H1 (cell line): ENCODE measurements around the gene ZFP82. TPM values are rescaled to one million over a fixed set of nuclear protein-coding genes. Genes with fewer than 3 reads are reported as not detected.

Source experiments
- CTCF ChIA-PET: fragments of 300-600 bp; sonication (Branson Sonifier 250); formaldehyde crosslinking; loops from one replicate; lab custom pipeline; 2021; ENCODE audit not compliant: partially characterized antibody; lab: Charles Lee
- POLR2A ChIA-PET: fragments of 300-600 bp; sonication (Branson Sonifier 250); formaldehyde crosslinking; loops from one replicate; lab custom pipeline; 2021; ENCODE audit warnings: inconsistent platforms; ENCODE audit not compliant: partially characterized antibody; lab: Charles Lee
- DNase-seq, 2 experiments: peaks; one replicate each; pipeline versions ENCODE4 v3.0.0 to v3.0.0-alpha.2; 2010 to 2022; ENCODE audit warnings: low spot score in 2 of 2, low read depth in 1 of 2, mixed read lengths in 1 of 2
- FAIRE-seq: peaks from 2 replicates; lab custom pipeline; 2011; peaks lifted over from hg19 to GRCh38; lab: Jason Lieb, UNC
- H2AFZ ChIP-seq: 2 replicates; pipeline ENCODE4 v1.8.1; 2012; ENCODE audit warnings: low read length, inconsistent platforms
- H2AK5ac ChIP-seq: 2 replicates; pipeline ENCODE4 v1.6.1; 2013; ENCODE audit warnings: low read depth, low read length
- H2BK120ac ChIP-seq: replicated peaks from 2 replicates; pipeline ENCODE3; 2013; ENCODE audit warnings: low read depth, low read length, inconsistent platforms
- H2BK12ac ChIP-seq: 2 replicates; pipeline ENCODE4 v1.6.1; 2013; ENCODE audit warnings: low read depth, low read length
- H2BK15ac ChIP-seq: 2 replicates; pipeline ENCODE4 v1.6.1; 2013; ENCODE audit warnings: low read length
- H2BK20ac ChIP-seq: 2 replicates; pipeline ENCODE4 v1.6.1; 2013; ENCODE audit warnings: low read length
- H2BK5ac ChIP-seq: 2 replicates; pipeline ENCODE4 v1.6.1; 2013; ENCODE audit warnings: low read depth, low read length
- H3K14ac ChIP-seq: 2 replicates; pipeline ENCODE4 v1.6.1; 2013; ENCODE audit warnings: inconsistent platforms; ENCODE audit not compliant: insufficient read length
- H3K18ac ChIP-seq: 2 replicates; pipeline ENCODE4 v1.6.1; 2013; ENCODE audit warnings: low read length; ENCODE audit errors: extremely low read depth
- H3K23ac ChIP-seq: 2 replicates; pipeline ENCODE4 v1.6.1; 2013; ENCODE audit warnings: inconsistent platforms; ENCODE audit not compliant: insufficient read length
- H3K23me2 ChIP-seq: 2 replicates; pipeline ENCODE4 v1.6.1; 2013; ENCODE audit warnings: low read depth, low read length
- H3K27ac ChIP-seq: 2 replicates; pipeline ENCODE4 v1.6.1; 2011; ENCODE audit warnings: low read depth, low read length, inconsistent platforms
- H3K27me3 ChIP-seq, 4 experiments: replicated peaks in 1 of 4; 1 replicate in 1 of 4; 2 replicates in 3 of 4; pipeline versions ENCODE4 v1.6.1 to v1.8.1; 2011 to 2013; ENCODE audit warnings: low read length in 3 of 4, mild to moderate bottlenecking in 3 of 4, inconsistent platforms in 2 of 4, mixed read lengths in 2 of 4, moderate library complexity in 1 of 4; ENCODE audit not compliant: control insufficient read depth in 3 of 4, insufficient read depth in 3 of 4; ENCODE audit errors: extremely low read depth in 1 of 4
- H3K36me3 ChIP-seq, 4 experiments: 2 replicates each; pipeline versions ENCODE4 v1.6.1 to v1.8.1; 2011 to 2013; ENCODE audit warnings: mild to moderate bottlenecking in 4 of 4, low read length in 3 of 4, moderate library complexity in 2 of 4, control low read depth in 1 of 4, inconsistent platforms in 1 of 4; ENCODE audit not compliant: insufficient read depth in 4 of 4, control insufficient read depth in 2 of 4
- H3K4ac ChIP-seq: replicated peaks from 2 replicates; pipeline ENCODE3; 2013; ENCODE audit warnings: low read length, low read depth, mixed read lengths, inconsistent platforms; ENCODE audit not compliant: insufficient read length
- H3K4me1 ChIP-seq, 4 experiments: replicated peaks in 1 of 4; 1 replicate in 1 of 4; 2 replicates in 3 of 4; pipeline versions ENCODE4 v1.6.1 to v1.8.1; 2011 to 2013; ENCODE audit warnings: low read length in 3 of 4, inconsistent platforms in 2 of 4, mixed read lengths in 1 of 4; ENCODE audit not compliant: insufficient read depth in 4 of 4, control insufficient read depth in 3 of 4
- H3K4me2 ChIP-seq, 2 experiments: 2 replicates each; pipeline versions ENCODE4 v1.6.1 to v1.8.1; 2011 to 2013; ENCODE audit warnings: low read depth in 2 of 2, low read length in 2 of 2, control low read depth in 1 of 2, inconsistent platforms in 1 of 2, mild to moderate bottlenecking in 1 of 2; ENCODE audit not compliant: insufficient read depth in 1 of 2
- H3K4me3 ChIP-seq, 4 experiments: fragments of 200-600, 300-600 bp in 1 of 4; sonication (generic), shearing (Covaris generic), sonication (Bioruptor Twin) in 1 of 4; 2 replicates each; pipeline versions ENCODE4 v1.5.1 to v1.8.1; 2011 to 2016; ENCODE audit warnings: low read length in 4 of 4, low read depth in 3 of 4, control low read depth in 2 of 4, inconsistent platforms in 2 of 4, mild to moderate bottlenecking in 2 of 4, mixed read lengths in 1 of 4, moderate library complexity in 1 of 4; ENCODE audit not compliant: insufficient read depth in 2 of 4; ENCODE audit errors: extremely low read depth in 1 of 4
- H3K56ac ChIP-seq: replicated peaks from 2 replicates; pipeline ENCODE3; 2013; ENCODE audit warnings: low read depth, mild to moderate bottlenecking, mixed read lengths, low read length, inconsistent platforms; ENCODE audit not compliant: insufficient read length
- H3K79me1 ChIP-seq: 2 replicates; pipeline ENCODE4 v1.6.1; 2013; ENCODE audit warnings: low read depth, low read length, control low read depth
- H3K79me2 ChIP-seq, 2 experiments: 2 replicates each; pipeline versions ENCODE4 v1.6.1 to v1.8.1; 2012 to 2013; ENCODE audit warnings: low read length in 2 of 2, mild to moderate bottlenecking in 2 of 2, inconsistent platforms in 1 of 2; ENCODE audit not compliant: insufficient read depth in 2 of 2, control insufficient read depth in 1 of 2
- H3K9ac ChIP-seq, 4 experiments: replicated peaks in 1 of 4; 1 replicate in 1 of 4; 2 replicates in 3 of 4; pipeline versions ENCODE4 v1.6.1 to v1.8.1; 2011 to 2013; ENCODE audit warnings: low read depth in 3 of 4, low read length in 3 of 4, control low read depth in 2 of 4, mild to moderate bottlenecking in 2 of 4, moderate library complexity in 2 of 4, inconsistent platforms in 1 of 4; ENCODE audit errors: extremely low read depth in 1 of 4
- H3K9me3 ChIP-seq, 2 experiments: 2 replicates each; pipeline versions ENCODE4 v1.6.1 to v1.8.1; 2012 to 2013; ENCODE audit warnings: mild to moderate bottlenecking in 2 of 2, moderate library complexity in 2 of 2, control low read depth in 1 of 2, inconsistent platforms in 1 of 2, low read depth in 1 of 2, low read length in 1 of 2, mixed read lengths in 1 of 2; ENCODE audit not compliant: insufficient read depth in 2 of 2
- H4K20me1 ChIP-seq, 2 experiments: replicated peaks in 1 of 2; 2 replicates each; pipeline versions ENCODE3 to v1.8.1; 2011 to 2013; ENCODE audit warnings: inconsistent platforms in 2 of 2, low read length in 2 of 2, mild to moderate bottlenecking in 1 of 2; ENCODE audit not compliant: insufficient read depth in 2 of 2, control insufficient read depth in 1 of 2
- H4K5ac ChIP-seq: 2 replicates; pipeline ENCODE4 v1.6.1; 2013; ENCODE audit warnings: low read length, low read depth, mixed read lengths, inconsistent platforms; ENCODE audit not compliant: insufficient read length
- H4K8ac ChIP-seq: 2 replicates; pipeline ENCODE4 v1.8.0; 2013; ENCODE audit warnings: mild to moderate bottlenecking, moderate library complexity, low read length, inconsistent platforms; ENCODE audit not compliant: insufficient read depth; ENCODE audit errors: extremely low read depth
- H4K91ac ChIP-seq: replicated peaks from 2 replicates; pipeline ENCODE3; 2013; ENCODE audit warnings: low read length, mixed read lengths, inconsistent platforms; ENCODE audit not compliant: insufficient read length
- CBX5 ChIP-seq: fragments of 300-800, 300-1000 bp; sonication (generic); IDR thresholded peaks from 2 replicates; pipeline ENCODE4 v1.7.1; 2016; ENCODE audit warnings: antibody characterized with exemption, low read length, low read depth
- JUND ChIP-seq: IDR thresholded peaks from 2 replicates; pipeline ENCODE4 v1.6.1; 2011; ENCODE audit warnings: mild to moderate bottlenecking, improper control_type of control experiment, low read length
- WGBS, 2 experiments: shearing (Covaris generic) in 1 of 2; methylation state at CpG; one replicate each; pipeline versions ENCODE4 v1.1.6 to v1.1.7; 2013 to 2015; ENCODE audit warnings: low lambda C conversion rate in 2 of 2, mixed read lengths in 2 of 2, inconsistent platforms in 1 of 2, low coverage in 1 of 2, missing lambda C conversion rate in 1 of 2; ENCODE audit not compliant: insufficient replicate concordance in 2 of 2, insufficient coverage in 1 of 2, insufficient read length in 1 of 2; ENCODE audit errors: extremely low coverage in 1 of 2, missing lambda C conversion rate in 1 of 2; 5-methylcytosine and 5-hydroxymethylcytosine counted together
- polyA plus RNA-seq, 7 experiments: library from polyadenylated mRNA; depleted of rRNA in 3 of 7; stranded (reverse) in 5 of 7; unstranded in 2 of 7; fragments of >200 nt in 5 of 7; fragments of 200-250 nt in 2 of 7; gene quantifications; 1 replicate in 5 of 7; 2 replicates in 1 of 7; 4 replicates in 1 of 7; pipeline versions ENCODE4 v1.2.1 to v1.2.3, GENCODE V29; 2011 to 2013; ENCODE audit warnings: missing spikeins in 2 of 7, mixed read lengths in 2 of 7
- total RNA-seq: library from RNA; stranded (reverse); fragmentation: NEBNext Ultra II Directional; extraction: Animal tissue kit (Norgen Biotek cat#: 25700); gene quantifications from 2 replicates; pipeline ENCODE4 v1.2.1, GENCODE V29; 2021

The ZFP82 gene
- total and polyA plus RNA-seq, 2 of the 8 experiments (the other 6 are each of a cell fraction or from before 2014, with no cell fraction given) = 4.8 to 16.5 TPM

DNA sequence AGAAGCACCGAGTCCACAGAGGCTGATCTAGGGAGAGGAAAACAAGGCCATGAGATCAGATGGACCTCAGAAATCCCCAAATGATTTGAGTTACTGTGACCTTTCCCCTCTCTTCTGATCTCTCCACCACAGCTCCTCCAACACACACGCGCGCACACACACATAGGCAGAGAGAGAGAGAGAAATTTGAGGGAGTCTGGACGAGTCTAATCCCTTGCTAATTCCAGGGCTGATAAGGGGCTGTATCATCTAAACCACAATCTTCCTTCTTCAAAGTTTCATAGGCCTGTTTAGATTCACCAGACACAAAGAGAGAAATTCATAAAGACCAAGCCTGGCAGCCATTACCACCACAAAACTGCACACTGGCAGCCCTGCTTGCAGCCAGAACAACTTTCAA is 8.6 kb downstream of the ZFP82 start:
- FAIRE-seq (no peak), DNase-seq (no peak)
- no peaks in the 10 kb centered on the region for H3K9me3 ChIP-seq
- ChIA-PET CTCF (no interaction called here), POLR2A (interaction anchor here (1.2 kb wide), 1 partner anchor 12 kb away, joined by 3 read pairs; no protein-coding TSS in a partner anchor)
- no peak overlapping the region for H2BK20ac ChIP-seq
- no peaks in the 10 kb centered on the region; the same call in 1 of the 2 replicates for H3K79me1 ChIP-seq
- no peak overlapping the region for H2AK5ac ChIP-seq
- H4K20me1 ChIP-seq = peaks cover 0 to 1% of the 10 kb centered on the region in 2 experiments
- H3K27ac ChIP-seq = no peak overlapping the region
- peaks cover 3 to 38% of the 10 kb centered on the region in 2 experiments; a peak in 2 of 4 replicates for H3K79me2 ChIP-seq
- H3K36me3 ChIP-seq = peaks cover 2 to 44% (median 22%) of the 10 kb centered on the region in 4 experiments; a peak in 6 of 8 replicates
- no peak overlapping the region for H2AFZ ChIP-seq
- H3K18ac ChIP-seq = no peak overlapping the region
- H3K4me1 ChIP-seq = no peaks in the 10 kb centered on the region
- no peak overlapping the region for H3K9ac ChIP-seq
- H2BK120ac ChIP-seq = no peak overlapping the region
- no peak overlapping the region for H3K4me2 ChIP-seq
- H3K56ac ChIP-seq = no peak overlapping the region
- no peak overlapping the region for H3K14ac ChIP-seq
- no peak overlapping the region for H4K91ac ChIP-seq
- H2BK15ac ChIP-seq = no peak overlapping the region
- no peak overlapping the region for H2BK5ac ChIP-seq
- H3K23ac ChIP-seq = no peak overlapping the region
- 95% methylated on average over 5 of the region's 5 CpGs; no CpG with 5 or more reads in 1 of the 2 experiments for WGBS, 2 experiments
- H2BK12ac ChIP-seq = no peak overlapping the region
- TF ChIP-seq CBX5 = no peak
- TF ChIP-seq JUND = no peak
- no peak overlapping the region for H3K4ac ChIP-seq
- H3K4me3 ChIP-seq = no peak overlapping the region
- no peak overlapping the region for H4K8ac ChIP-seq
- no peaks in the 10 kb centered on the region for H3K23me2 ChIP-seq
- no peak overlapping the region for H4K5ac ChIP-seq
- H3K27me3 ChIP-seq = no peaks in the 10 kb centered on the region
